Activated CD4-positive, alpha-beta T cell treated with anti-CD3 and anti-CD28 coated beads for 36 hours (primary cell): Measurements from ENCODE around the gene SMG5. TPM values are rescaled to one million over a fixed set of nuclear protein-coding genes. Genes with fewer than 3 reads are reported as not detected.
A peak's percentile ranks its signal among the peaks of the same experiment; 100 is the strongest.

ENCODE experiments used
- ATAC-seq: fragments of 200-7000 bp; cut with Tn5 transposase; one replicate; pipeline ENCODE4 v1.10.0; 2021; ENCODE audit warnings: mild to moderate bottlenecking, moderate library complexity
- CTCF ChIA-PET: fragments of 350-600 bp; sonication (Branson Sonifier 250); formaldehyde crosslinking; loops from one replicate; lab custom pipeline; 2021; ENCODE audit warnings: antibody characterized with exemption; lab: Charles Lee
- POLR2A ChIA-PET: fragments of 350-600 bp; sonication (Branson Sonifier 250); formaldehyde crosslinking; loops from one replicate; lab custom pipeline; 2021; ENCODE audit warnings: antibody characterized with exemption, inconsistent platforms; lab: Charles Lee
- DNase-seq: peaks from one replicate; pipeline ENCODE4 v3.0.0-alpha.2; 2020
- H3K27ac Mint-ChIP-seq: one replicate; pipeline ENCODE4 v1.8.0; 2021; ENCODE audit warnings: mixed read lengths
- H3K27me3 Mint-ChIP-seq: one replicate; pipeline ENCODE4 v1.8.0; 2021; ENCODE audit warnings: mixed read lengths
- H3K36me3 Mint-ChIP-seq: one replicate; pipeline ENCODE4 v1.8.0; 2021; ENCODE audit warnings: low read depth, mixed read lengths
- H3K4me1 Mint-ChIP-seq: one replicate; pipeline ENCODE4 v1.8.0; 2021; ENCODE audit warnings: mixed read lengths
- H3K4me3 Mint-ChIP-seq: one replicate; pipeline ENCODE4 v1.8.0; 2021; ENCODE audit warnings: mild to moderate bottlenecking, moderate library complexity, mixed read lengths
- H3K9me3 Mint-ChIP-seq: one replicate; pipeline ENCODE4 v1.8.0; 2021; ENCODE audit warnings: low read depth, mixed read lengths
- intact Hi-C, 2 experiments: fragments of 100-400 bp; cut with DNase I in 1 of 2; cut with micrococcal nuclease in 1 of 2; formaldehyde crosslinking; loops; one replicate each; pipeline versions ENCODE4 v1.14.2 to v1.15.1; 2022 to 2024; cut with DNase I, micrococcal nuclease
- total RNA-seq, 2 experiments: library from RNA; stranded (reverse); gene quantifications; one replicate each; pipeline ENCODE4 v1.2.3, GENCODE V29; 2021

The SMG5 gene
- total RNA-seq, 2 experiments from 2014 or later: 61.7 to 64.6 TPM

DNA sequence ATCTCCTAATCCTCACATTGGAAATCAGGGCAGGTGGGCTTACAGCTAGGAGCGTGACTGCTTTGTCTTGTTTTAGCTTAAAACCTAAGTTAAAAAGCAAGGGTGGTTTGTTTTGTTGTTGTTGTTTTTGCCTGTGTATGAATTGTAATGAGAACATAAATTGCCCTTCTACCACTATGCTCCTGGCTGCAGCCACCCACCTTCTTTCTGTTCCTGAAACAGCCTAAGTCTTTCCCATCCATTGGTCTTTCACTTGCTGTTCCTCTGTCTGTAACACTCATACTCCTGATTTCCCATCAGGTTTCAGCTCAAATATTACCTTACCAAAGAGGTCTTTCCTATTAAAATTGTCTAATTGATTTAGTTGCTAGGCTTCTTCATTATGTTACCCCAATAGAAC is 896 bp upstream of the SMG5 start:
- CTCF ChIA-PET: interaction anchor here (0.6 to 2.0 kb wide), 15 partner anchors 9 to 229 kb away, joined by 3 to 14 read pairs (median 4); partner anchors contain the start of genes LAMTOR2 and PMF1
- H3K36me3 Mint-ChIP-seq: peaks cover 20% of the 10 kb centered on the region
- no peak for ATAC-seq
- no peak for DNase-seq
- POLR2A ChIA-PET: interaction anchor here (1.2 to 1.4 kb wide), 2 partner anchors 12 kb away, joined by 6 to 8 read pairs; partner anchors contain the start of gene GLMP
- no peaks in the 10 kb centered on the region for H3K9me3 Mint-ChIP-seq
- no peaks in the 10 kb centered on the region for H3K27me3 Mint-ChIP-seq
- H3K4me1 Mint-ChIP-seq: peaks cover 29% of the 10 kb centered on the region
- H3K4me3 Mint-ChIP-seq: peak overlapping the region; percentile 96
- intact Hi-C loops: loop anchor here (2.0 to 5.0 kb wide), 4 partner anchors 56 to 483 kb away; partner anchors contain the start of genes ARHGEF2 (in 1 of the 2), PRCC (in 1 of the 2) and SLC25A44 (in 1 of the 2)
- peak overlapping the region; percentile 92 for H3K27ac Mint-ChIP-seq

DNA sequence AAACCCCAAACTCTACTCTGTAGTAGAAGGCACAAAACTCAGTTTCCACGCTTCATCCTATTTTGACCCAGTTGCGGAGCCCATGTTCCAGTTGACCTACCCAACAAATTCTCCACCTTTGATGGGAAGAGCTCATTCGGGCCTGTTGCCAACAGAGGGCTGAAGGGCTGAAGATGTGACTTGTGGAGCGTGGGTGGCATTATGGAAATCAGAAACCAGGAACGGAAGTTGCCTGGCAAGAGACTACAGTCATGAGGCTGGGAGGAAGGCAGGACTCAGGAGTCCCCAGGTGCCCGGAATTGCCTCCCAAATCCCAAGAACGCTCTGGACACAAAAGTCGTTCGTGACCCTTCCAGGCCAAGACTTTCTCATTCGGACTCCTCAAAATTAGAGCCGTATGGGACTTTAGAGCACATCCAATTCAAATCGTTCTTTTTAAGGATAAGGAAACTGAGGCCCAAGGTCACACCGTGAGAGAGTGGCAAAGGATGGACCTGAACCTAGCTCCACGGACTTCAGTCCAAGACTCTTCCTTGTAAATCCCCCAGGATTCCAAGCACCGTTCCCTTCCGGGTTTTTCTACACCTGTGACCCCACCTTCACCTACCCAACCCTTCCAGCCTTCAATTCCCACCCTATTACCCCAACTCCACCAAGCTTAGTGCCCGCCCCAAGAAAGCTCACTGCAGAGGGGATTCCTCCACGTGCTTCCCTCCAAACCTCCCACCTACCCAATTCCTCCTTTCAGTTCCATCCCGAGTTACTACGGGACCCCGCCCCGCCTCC is 739 bp downstream of the SMG5 start:
- Mint-ChIP-seq H3K27ac (peak overlapping the region; percentile 92), H3K4me3 (peak overlapping the region; percentile 96), H3K9me3 (no peaks in the 10 kb centered on the region), H3K27me3 (no peaks in the 10 kb centered on the region), H3K4me1 (peaks cover 29% of the 10 kb centered on the region), H3K36me3 (peaks cover 35% of the 10 kb centered on the region)
- CTCF ChIA-PET: interaction anchor here (0.5 to 2.0 kb wide), 15 partner anchors 15 to 228 kb away, joined by 3 to 14 read pairs (median 3); partner anchors contain the start of genes CCT3, LAMTOR2 and PMF1
- intact Hi-C loops: loop anchor here (1.0 to 5.0 kb wide), 19 partner anchors 13 to 485 kb away; partner anchors contain the start of genes CCT3 (in 2 of the 2), SLC25A44 (in 2 of the 2), TSACC (in 2 of the 2) and ARHGEF2 (in 1 of the 2)
- POLR2A ChIA-PET: interaction anchor here (0.6 to 1.7 kb wide), 13 partner anchors 10 to 544 kb away, joined by 3 to 8 read pairs (median 3); partner anchors contain the start of genes GLMP and PMF1
- peak; percentile 4 for ATAC-seq
- DNase-seq: peak; percentile 62

DNA sequence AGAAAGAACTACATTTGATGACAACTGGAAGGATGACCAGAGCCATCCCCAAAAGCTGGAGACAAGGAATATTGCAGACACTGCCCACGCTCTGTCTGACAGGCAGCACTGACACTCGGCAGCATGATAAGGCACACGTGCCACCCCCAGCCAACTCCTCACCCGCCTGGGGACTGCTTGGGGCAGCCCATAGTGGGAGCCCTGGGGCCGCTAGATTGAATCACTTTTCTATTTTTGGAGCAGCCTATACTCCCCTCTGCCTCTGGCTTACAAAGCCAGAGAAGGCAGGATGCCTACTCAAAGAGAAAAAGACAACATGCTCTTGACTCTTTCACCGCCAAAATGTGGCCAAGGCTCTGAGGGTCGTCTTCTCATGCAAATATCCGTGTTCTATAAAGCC is 1.3 kb downstream of the SMG5 start:
- peak; percentile 84 for DNase-seq
- CTCF ChIA-PET: interaction anchor here (0.5 to 2.4 kb wide), 9 partner anchors 10 to 203 kb away, joined by 3 to 9 read pairs (median 3); no protein-coding TSS in a partner anchor
- H3K4me1 Mint-ChIP-seq: peaks cover 29% of the 10 kb centered on the region
- POLR2A ChIA-PET: interaction anchor here (0.6 to 1.0 kb wide), 4 partner anchors 9 to 99 kb away, joined by 3 to 4 read pairs (median 3); partner anchors contain the start of gene PMF1
- H3K27ac Mint-ChIP-seq: peak overlapping the region; percentile 92
- H3K4me3 Mint-ChIP-seq: peak overlapping the region; percentile 96
- H3K9me3 Mint-ChIP-seq: no peaks in the 10 kb centered on the region
- intact Hi-C loops: loop anchor here in 1 of 2 experiments (5.0 kb wide), 2 partner anchors 54 to 89 kb away; partner anchors contain the start of gene SLC25A44
- ATAC-seq: peak; percentile 69
- no peaks in the 10 kb centered on the region for H3K27me3 Mint-ChIP-seq
- H3K36me3 Mint-ChIP-seq: peaks cover 41% of the 10 kb centered on the region

DNA sequence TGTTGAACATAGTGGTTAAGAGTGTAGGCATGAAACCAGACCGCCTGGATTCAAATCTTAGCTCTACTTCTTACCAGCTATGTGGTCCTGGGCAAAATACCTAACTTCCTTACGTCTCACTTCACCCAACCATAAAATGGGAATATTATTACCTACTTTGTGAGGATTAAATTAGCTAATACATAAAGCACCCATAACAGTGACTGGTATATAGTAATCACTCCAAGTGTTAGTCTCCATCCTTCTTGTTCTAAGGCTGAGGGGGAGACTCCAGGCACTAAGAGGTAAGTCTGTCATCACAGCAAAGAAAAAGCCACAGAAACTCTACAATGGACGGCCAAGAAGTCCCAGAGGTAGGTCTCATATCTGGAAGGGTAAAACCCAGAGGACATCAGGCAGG is 2.8 kb downstream of the SMG5 start:
- ATAC-seq: no peak

GRCh38 chr1:156276966-156277381 is 5.7 kb downstream of the SMG5 start:
- Mint-ChIP-seq H3K9me3 (no peaks in the 10 kb centered on the region), H3K27ac (no peak overlapping the region), H3K4me1 (peaks cover 18% of the 10 kb centered on the region), H3K4me3 (no peak overlapping the region), H3K36me3 (peaks cover 71% of the 10 kb centered on the region), H3K27me3 (no peaks in the 10 kb centered on the region)
- CTCF ChIA-PET: interaction anchor here (0.8 kb wide), 1 partner anchor 98 kb away, joined by 4 read pairs; no protein-coding TSS in a partner anchor
- POLR2A ChIA-PET: interaction anchor here (0.6 kb wide), 1 partner anchor 33 kb away, joined by 3 read pairs; no protein-coding TSS in a partner anchor
- DNase-seq (no peak), ATAC-seq (no peak)
- intact Hi-C loops: no loop called here

More for the DNA sequence above, 2.8 kb downstream of the SMG5 start:
- peaks cover 29% of the 10 kb centered on the region for H3K4me1 Mint-ChIP-seq
- intact Hi-C loops: loop anchor here in 1 of 2 experiments (5.0 kb wide), 2 partner anchors 53 to 88 kb away; partner anchors contain the start of gene SLC25A44
- POLR2A ChIA-PET: interaction anchor here (0.5 to 1.0 kb wide), 4 partner anchors 33 to 1667 kb away, joined by 3 to 5 read pairs (median 4); partner anchors contain the start of gene PMF1
- no peaks in the 10 kb centered on the region for H3K9me3 Mint-ChIP-seq
- H3K27ac Mint-ChIP-seq: no peak overlapping the region
- no peak overlapping the region for H3K4me3 Mint-ChIP-seq
- no peaks in the 10 kb centered on the region for H3K27me3 Mint-ChIP-seq
- DNase-seq: no peak
- CTCF ChIA-PET: interaction anchor here (1.0 to 2.4 kb wide), 5 partner anchors 9 to 189 kb away, joined by 4 to 9 read pairs (median 4); no protein-coding TSS in a partner anchor
- H3K36me3 Mint-ChIP-seq: peaks cover 52% of the 10 kb centered on the region

DNA sequence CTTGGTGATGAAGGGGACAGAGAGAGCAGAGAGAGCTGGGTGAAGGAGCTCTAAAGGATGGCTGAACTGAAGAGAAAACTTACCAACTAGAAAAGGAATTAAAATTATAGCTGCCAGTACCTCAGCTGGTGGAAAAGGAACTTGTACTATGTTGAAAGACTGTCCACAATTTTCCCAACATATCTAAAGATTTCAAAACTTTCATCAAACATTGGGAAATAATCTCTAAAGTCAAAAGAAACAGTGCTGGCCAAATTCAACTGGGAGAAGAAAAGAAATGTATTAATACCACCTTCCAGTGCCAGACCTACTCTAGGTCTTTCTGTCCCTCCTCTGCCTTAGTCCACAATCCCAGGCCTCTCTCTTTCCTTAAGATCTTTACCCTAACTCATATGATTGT is 6.1 kb downstream of the SMG5 start:
- POLR2A ChIA-PET: interaction anchor here (0.6 kb wide), 1 partner anchor 33 kb away, joined by 3 read pairs; no protein-coding TSS in a partner anchor
- Mint-ChIP-seq H3K27me3 (no peaks in the 10 kb centered on the region), H3K27ac (no peak overlapping the region), H3K4me3 (no peak overlapping the region), H3K36me3 (peaks cover 74% of the 10 kb centered on the region), H3K9me3 (no peaks in the 10 kb centered on the region), H3K4me1 (peaks cover 17% of the 10 kb centered on the region)
- DNase-seq: no peak
- no peak for ATAC-seq
- intact Hi-C loops: no loop called here
- CTCF ChIA-PET: interaction anchor here (0.8 kb wide), 1 partner anchor 98 kb away, joined by 4 read pairs; no protein-coding TSS in a partner anchor

- ATAC-seq (no peak), DNase-seq (no peak)
- ChIA-PET POLR2A (no interaction called here), CTCF (interaction anchor here (1.0 to 2.1 kb wide), 2 partner anchors 10 to 45 kb away, joined by 3 to 9 read pairs; no protein-coding TSS in a partner anchor)
- Mint-ChIP-seq H3K4me3 (no peak overlapping the region), H3K9me3 (no peaks in the 10 kb centered on the region), H3K4me1 (no peaks in the 10 kb centered on the region), H3K27me3 (no peaks in the 10 kb centered on the region), H3K36me3 (peaks cover 73% of the 10 kb centered on the region), H3K27ac (no peak overlapping the region)
- intact Hi-C loops: loop anchor here in 1 of 2 experiments (5.0 kb wide), 1 partner anchor 348 kb away; no protein-coding TSS in a partner anchor
Measured at GRCh38 chr1:156270314-156270713, 12.3 kb downstream of the SMG5 start.

- no peak for DNase-seq
- CTCF ChIA-PET: interaction anchor here (1.0 kb wide), 1 partner anchor 173 kb away, joined by 3 read pairs; no protein-coding TSS in a partner anchor
- POLR2A ChIA-PET: interaction anchor here (0.6 kb wide), 1 partner anchor 69 kb away, joined by 3 read pairs; the partner anchor contains the start of gene CCT3
- no peak overlapping the region for H3K27ac Mint-ChIP-seq
- H3K27me3 Mint-ChIP-seq: no peaks in the 10 kb centered on the region
- H3K36me3 Mint-ChIP-seq: peaks cover 73% of the 10 kb centered on the region
- peaks cover 2% of the 10 kb centered on the region for H3K4me1 Mint-ChIP-seq
- no peaks in the 10 kb centered on the region for H3K9me3 Mint-ChIP-seq
- intact Hi-C loops: no loop called here
- ATAC-seq: no peak
- no peak overlapping the region for H3K4me3 Mint-ChIP-seq
Measured at GRCh38 chr1:156268336-156268735, 14.3 kb downstream of the SMG5 start.

DNA sequence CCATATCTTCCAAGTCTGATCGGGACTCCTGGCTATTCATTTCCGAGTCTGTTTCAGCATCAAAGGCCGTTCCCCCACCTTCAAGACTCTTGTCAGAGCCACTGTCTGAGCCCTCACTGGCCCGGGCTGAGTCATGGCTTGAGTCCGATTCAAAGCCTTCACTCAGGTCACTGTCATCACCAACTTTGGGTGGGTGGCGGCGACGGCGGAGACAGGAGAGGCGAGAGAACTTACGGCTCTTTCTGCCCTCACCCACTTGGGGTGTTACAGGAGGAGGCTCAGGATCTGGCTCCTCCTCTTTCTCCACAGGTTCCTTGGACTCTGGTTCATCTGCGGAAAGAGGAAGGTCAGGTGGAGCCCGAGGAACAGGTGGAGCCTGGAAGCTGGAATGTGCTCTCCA is 16.6 kb downstream of the SMG5 start:
- no peaks in the 10 kb centered on the region for H3K27me3 Mint-ChIP-seq
- no peak overlapping the region for H3K4me3 Mint-ChIP-seq
- H3K9me3 Mint-ChIP-seq: no peaks in the 10 kb centered on the region
- H3K4me1 Mint-ChIP-seq: peaks cover 9% of the 10 kb centered on the region
- no peak overlapping the region for H3K27ac Mint-ChIP-seq
- POLR2A ChIA-PET: no interaction called here
- peaks cover 69% of the 10 kb centered on the region for H3K36me3 Mint-ChIP-seq
- CTCF ChIA-PET: no interaction called here
- no peak for DNase-seq
- intact Hi-C loops: no loop called here
- no peak for ATAC-seq

- ChIA-PET CTCF (no interaction called here), POLR2A (interaction anchor here (1.1 kb wide), 1 partner anchor 10 kb away, joined by 3 read pairs; no protein-coding TSS in a partner anchor)
- H3K4me1 Mint-ChIP-seq: peaks cover 9% of the 10 kb centered on the region
- H3K36me3 Mint-ChIP-seq: peaks cover 81% of the 10 kb centered on the region
- no peak overlapping the region for H3K27ac Mint-ChIP-seq
- no peak overlapping the region for H3K4me3 Mint-ChIP-seq
- no peak for ATAC-seq
- DNase-seq: no peak
- no peaks in the 10 kb centered on the region for H3K27me3 Mint-ChIP-seq
- H3K9me3 Mint-ChIP-seq: no peaks in the 10 kb centered on the region
- intact Hi-C loops: no loop called here
Measured at GRCh38 chr1:156263288-156263655, 19.4 kb downstream of the SMG5 start.
